SK-N-MC (cell line): Measurements from ENCODE around the gene CCBE1.

Experiments used
- DNase-seq: peaks from one replicate; pipeline ENCODE4 v3.0.0-alpha.2; 2011; ENCODE audit warnings: low read depth, low spot score
- H3K27ac ChIP-seq: fragments of 200-600 bp; sonication (generic); 2 replicates; pipeline ENCODE4 v1.5.1; 2016; ENCODE audit warnings: mixed run types
- H3K36me3 ChIP-seq: fragments of 200-600 bp; sonication (generic); 2 replicates; pipeline ENCODE4 v1.6.1; 2017; ENCODE audit warnings: antibody characterized with exemption, low read length, mixed read lengths; ENCODE audit not compliant: insufficient read depth
- H3K4me3 ChIP-seq: fragments of 200-600 bp; sonication (generic); 2 replicates; pipeline ENCODE4 v1.5.1; 2016
- H3K9ac ChIP-seq: fragments of 200-600 bp; sonication (generic); 2 replicates; pipeline ENCODE4 v1.8.0; 2017; ENCODE audit warnings: mixed run types, mixed read lengths; ENCODE audit not compliant: insufficient read length
- H3K9me3 ChIP-seq: fragments of 200-600 bp; sonication (generic); 2 replicates; pipeline ENCODE4 v1.6.1; 2017; ENCODE audit warnings: low read depth, mild to moderate bottlenecking, antibody characterized with exemption, low read length, moderate library complexity, mixed read lengths
- EZH2 ChIP-seq: fragments of 200-600 bp; sonication (generic); IDR thresholded peaks from one replicate; pipeline ENCODE4 v1.6.1; 2017; ENCODE audit warnings: antibody characterized with exemption
- FOXP2 ChIP-seq: optimal IDR thresholded peaks from 2 replicates; pipeline ENCODE3; 2011; ENCODE audit warnings: mild to moderate bottlenecking, moderate library complexity; ENCODE audit not compliant: insufficient read depth; ENCODE audit errors: extremely low read length, control extremely low read depth
- POLR2AphosphoS5 ChIP-seq: IDR thresholded peaks from 2 replicates; pipeline ENCODE4 v1.6.1; 2012; ENCODE audit warnings: mild to moderate bottlenecking, low read depth, low read length, borderline replicate concordance

Gene CCBE1

GRCh38 chr18:59459369-59460071 is 237.7 kb downstream of the CCBE1 start:
- no peak for TF ChIP-seq POLR2AphosphoS5
- TF ChIP-seq EZH2 = no peak
- TF ChIP-seq FOXP2 = no peak
- DNase-seq = no peak
- H3K27ac ChIP-seq = no peak overlapping the region

GRCh38 chr18:59458575-59458974 is 238.6 kb downstream of the CCBE1 start:
- Histone ChIP-seq H3K9me3 (no peaks in the 10 kb centered on the region), H3K27ac (no peak overlapping the region), H3K36me3 (no peaks in the 10 kb centered on the region), H3K9ac (no peak overlapping the region), H3K4me3 (no peak overlapping the region)
- TF ChIP-seq EZH2 = no peak
- TF ChIP-seq FOXP2 = no peak
- TF ChIP-seq POLR2AphosphoS5 = no peak
- no peak for DNase-seq

More at GRCh38 chr18:59459369-59460071, 237.7 kb downstream of the CCBE1 start:
- Histone ChIP-seq H3K4me3 (no peak overlapping the region), H3K9ac (no peak overlapping the region), H3K9me3 (no peaks in the 10 kb centered on the region), H3K36me3 (no peaks in the 10 kb centered on the region)

- TF ChIP-seq FOXP2 (no peak), POLR2AphosphoS5 (no peak), EZH2 (no peak)
Observed at GRCh38 chr18:59456657-59457056, 240.6 kb downstream of the CCBE1 start.

GRCh38 chr18:59455728-59456276 is 241.4 kb downstream of the CCBE1 start:
- no peak for DNase-seq
- no peak for TF ChIP-seq EZH2
- no peak for TF ChIP-seq FOXP2
- TF ChIP-seq POLR2AphosphoS5 = no peak

More at GRCh38 chr18:59456657-59457056, 240.6 kb downstream of the CCBE1 start:
- Histone ChIP-seq H3K4me3 (no peak overlapping the region), H3K9ac (no peak overlapping the region), H3K9me3 (no peaks in the 10 kb centered on the region), H3K36me3 (no peaks in the 10 kb centered on the region), H3K27ac (no peak overlapping the region)
- no peak for DNase-seq

GRCh38 chr18:59454909-59455727 is 242.1 kb downstream of the CCBE1 start:
- TF ChIP-seq FOXP2 (no peak), POLR2AphosphoS5 (no peak), EZH2 (no peak)
- Histone ChIP-seq H3K36me3 (no peaks in the 10 kb centered on the region), H3K4me3 (no peak overlapping the region), H3K9me3 (no peaks in the 10 kb centered on the region), H3K9ac (no peak overlapping the region), H3K27ac (no peak overlapping the region)
- no peak for DNase-seq

More at GRCh38 chr18:59455728-59456276, 241.4 kb downstream of the CCBE1 start:
- no peaks in the 10 kb centered on the region for H3K36me3 ChIP-seq
- H3K4me3 ChIP-seq = no peak overlapping the region
- no peak overlapping the region for H3K27ac ChIP-seq
- H3K9ac ChIP-seq = no peak overlapping the region
- no peaks in the 10 kb centered on the region for H3K9me3 ChIP-seq

- TF ChIP-seq POLR2AphosphoS5 (no peak), FOXP2 (no peak), EZH2 (no peak)
- DNase-seq = no peak
- H3K9me3 ChIP-seq = no peaks in the 10 kb centered on the region
- no peaks in the 10 kb centered on the region for H3K36me3 ChIP-seq
- no peak overlapping the region for H3K9ac ChIP-seq
- no peak overlapping the region for H3K27ac ChIP-seq
- no peak overlapping the region for H3K4me3 ChIP-seq
Observed at GRCh38 chr18:59453468-59453961, 243.7 kb downstream of the CCBE1 start.

GRCh38 chr18:59451963-59452362 is 245.3 kb downstream of the CCBE1 start:
- no peak overlapping the region for H3K4me3 ChIP-seq
- no peak for DNase-seq
- H3K27ac ChIP-seq = no peak overlapping the region
- H3K36me3 ChIP-seq = no peaks in the 10 kb centered on the region
- H3K9me3 ChIP-seq = no peaks in the 10 kb centered on the region
- H3K9ac ChIP-seq = no peak overlapping the region
- no peak for TF ChIP-seq POLR2AphosphoS5
- TF ChIP-seq FOXP2 = no peak
- TF ChIP-seq EZH2 = no peak

GRCh38 chr18:59451073-59451472 is 246.2 kb downstream of the CCBE1 start:
- DNase-seq = peak; percentile 35
- Histone ChIP-seq H3K27ac (no peak overlapping the region), H3K9ac (no peak overlapping the region), H3K9me3 (no peaks in the 10 kb centered on the region), H3K4me3 (no peak overlapping the region), H3K36me3 (no peaks in the 10 kb centered on the region)
- TF ChIP-seq POLR2AphosphoS5 (no peak), FOXP2 (no peak), EZH2 (no peak)
